ENCODE results near the gene C11orf16.
A peak's percentile ranks its signal among the peaks of the same experiment; 100 is the strongest.
"Not testable (repeated sequence)": the region's sequence is repeated elsewhere in the genome, so short reads cannot be mapped to it uniquely, and the experiment has no call there.

Gene C11orf16

DNA sequence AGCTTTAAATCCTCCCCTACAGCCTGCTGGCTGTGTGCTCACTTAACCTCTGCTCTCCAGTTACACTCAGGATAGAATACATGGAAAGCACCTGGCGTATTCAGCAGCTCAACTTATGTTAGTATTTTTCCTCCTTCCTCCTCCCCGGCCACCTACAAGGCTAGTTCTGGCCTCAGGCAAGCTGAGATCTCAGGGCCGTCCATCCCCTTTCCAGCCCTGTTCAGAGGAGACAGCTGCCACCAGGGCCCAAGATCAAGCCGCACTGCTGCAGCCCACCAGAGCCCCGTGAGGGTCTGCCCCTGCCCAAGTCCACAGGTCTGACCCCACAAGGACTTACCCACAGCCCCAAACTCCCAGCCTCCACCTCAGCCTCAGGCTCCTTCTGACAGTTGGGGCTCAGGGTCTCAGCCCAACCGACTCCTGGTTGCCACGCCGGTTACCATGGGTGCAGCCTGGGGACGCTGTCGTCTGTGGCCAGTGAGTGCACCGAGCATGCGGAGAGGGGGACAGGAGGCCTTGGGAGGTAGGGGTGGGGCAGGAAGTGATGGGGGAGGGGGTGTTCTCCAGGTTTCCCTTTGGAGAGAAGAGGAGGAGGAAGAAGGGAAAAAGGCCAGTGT, at the start of gene C11orf16:
C11orf16 (minus strand) TSS at position 384 of the 617 bp plus-strand sequence. CDS start 639 bp downstream, outside the sequence.
- no peak for DNase-seq

DNA sequence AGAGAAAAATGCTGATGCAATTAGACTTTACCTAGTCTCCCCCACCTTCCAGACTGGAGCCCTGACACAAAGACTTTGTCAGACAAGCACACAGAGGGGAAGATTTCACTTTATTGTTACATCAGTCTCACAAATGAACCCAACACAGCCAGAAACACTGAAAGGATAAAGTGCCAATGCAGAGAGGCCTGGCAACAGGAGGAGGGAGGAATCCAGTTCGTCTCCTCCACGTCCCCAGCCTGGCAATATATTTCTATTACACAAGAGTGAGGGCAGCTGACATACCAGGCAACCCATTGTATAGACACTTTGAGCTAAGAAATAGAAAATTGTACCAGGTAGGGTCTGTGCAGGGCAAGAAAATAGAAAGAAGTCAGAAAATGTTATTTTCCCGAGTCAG, 47.7 kb upstream of the C11orf16 start:
- no peak for DNase-seq

DNA sequence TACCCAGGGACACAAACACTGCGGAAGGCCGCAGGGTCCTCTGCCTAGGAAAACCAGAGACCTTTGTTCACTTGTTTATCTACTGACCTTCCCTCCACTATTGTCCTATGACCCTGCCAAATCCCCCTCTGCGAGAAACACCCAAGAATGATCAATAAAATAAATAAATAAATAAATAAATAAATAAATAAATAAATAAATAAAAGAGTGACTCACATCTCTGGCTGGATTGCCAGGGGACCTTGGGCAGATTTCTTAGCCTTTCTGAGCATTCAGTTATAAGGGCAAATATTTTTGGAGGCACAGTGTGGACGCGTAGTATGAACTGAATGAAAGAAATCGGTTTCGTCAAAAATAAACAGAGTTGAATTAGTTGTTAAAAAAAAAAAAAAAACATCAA, 46.6 kb upstream of the C11orf16 start:
- not testable (repeated sequence) for DNase-seq

DNA sequence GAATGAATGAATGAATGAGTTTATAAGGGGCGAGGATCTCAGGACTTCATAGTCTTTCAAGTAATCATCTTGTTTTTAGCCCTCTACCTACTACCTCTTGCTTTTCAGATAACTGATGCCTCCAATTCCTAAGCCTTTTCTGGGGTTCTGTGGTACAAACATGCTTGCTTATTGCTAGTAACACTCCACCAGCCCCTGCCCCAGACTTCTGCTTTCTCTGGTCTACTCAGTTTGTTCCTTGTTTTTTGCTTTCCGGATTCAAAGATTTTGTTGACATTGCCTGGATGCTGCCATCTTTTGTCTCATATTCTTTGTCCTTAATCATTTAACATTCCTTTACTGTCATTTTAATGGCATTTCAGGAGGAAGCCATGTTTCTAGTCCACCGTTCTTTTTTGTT, 40.4 kb upstream of the C11orf16 start:
- DNase-seq = no peak

DNA sequence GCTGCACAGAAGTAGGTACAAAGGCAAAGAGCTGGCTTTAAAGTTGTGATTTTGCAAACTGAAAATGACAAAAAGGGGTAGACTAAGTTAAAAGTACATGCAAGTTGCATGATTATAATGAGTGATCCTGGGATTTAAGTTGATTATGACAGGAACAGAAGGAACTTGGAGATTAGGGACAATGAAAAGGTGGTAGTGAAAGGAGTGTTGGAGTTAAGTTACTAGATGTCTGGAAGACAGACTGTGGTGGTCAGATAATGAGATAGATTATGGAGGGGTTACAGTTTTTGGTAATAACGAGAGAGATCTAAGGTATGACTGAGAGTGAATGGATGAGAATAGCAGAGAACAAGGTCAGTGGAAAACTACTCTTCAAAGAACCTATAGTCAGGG, 39.2 kb upstream of the C11orf16 start:
- no peak for DNase-seq

DNA sequence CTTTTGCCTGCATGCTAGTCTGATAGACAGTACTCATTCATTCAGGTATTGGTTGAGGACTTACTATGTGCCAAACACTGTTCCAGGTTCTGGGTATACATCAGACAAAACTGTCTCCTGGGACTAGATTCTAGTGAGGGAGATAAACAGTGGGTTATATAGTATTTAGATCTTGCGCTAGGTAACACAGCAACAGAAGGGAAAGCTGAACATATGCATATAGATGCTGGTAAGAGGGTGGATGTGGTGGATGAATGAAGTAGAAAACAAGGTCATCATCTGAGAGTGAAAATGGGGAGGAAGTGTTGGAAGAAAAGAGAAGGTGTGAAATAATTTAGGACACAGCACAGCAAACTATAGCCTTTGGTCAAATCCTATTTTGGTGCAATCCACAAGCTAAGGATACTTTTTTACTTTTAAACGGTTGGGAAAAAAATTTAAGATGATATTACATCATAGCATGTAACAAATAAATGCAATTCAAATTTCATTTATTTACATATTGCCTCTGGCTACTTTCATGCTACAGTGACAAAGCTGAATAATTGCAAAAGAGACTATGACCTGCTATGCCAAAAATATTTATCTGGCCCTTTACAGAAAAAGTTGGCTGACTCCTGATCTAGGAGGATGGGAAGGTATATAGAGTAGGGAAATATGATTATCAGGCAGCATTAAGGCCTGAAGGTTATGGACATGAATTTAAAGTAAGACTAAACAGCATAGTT, 38.6 kb upstream of the C11orf16 start:
- no peak for DNase-seq

- no peak for DNase-seq
Observed at GRCh38 chr11:8967184-8967583, 34.4 kb upstream of the C11orf16 start.

- peak; percentile 74 to 76 for DNase-seq
Observed at GRCh38 chr11:8964324-8965320, 31.9 kb upstream of the C11orf16 start, which contains the start of gene TMEM9B. TSS of gene TMEM9B (minus strand) at chr11:8964442. CDS start at chr11:8964313, 129 bp downstream.

GRCh38 chr11:8963569-8964323, 31.0 kb upstream of the C11orf16 start:
- DNase-seq = peak; percentile 63 to 73

DNA sequence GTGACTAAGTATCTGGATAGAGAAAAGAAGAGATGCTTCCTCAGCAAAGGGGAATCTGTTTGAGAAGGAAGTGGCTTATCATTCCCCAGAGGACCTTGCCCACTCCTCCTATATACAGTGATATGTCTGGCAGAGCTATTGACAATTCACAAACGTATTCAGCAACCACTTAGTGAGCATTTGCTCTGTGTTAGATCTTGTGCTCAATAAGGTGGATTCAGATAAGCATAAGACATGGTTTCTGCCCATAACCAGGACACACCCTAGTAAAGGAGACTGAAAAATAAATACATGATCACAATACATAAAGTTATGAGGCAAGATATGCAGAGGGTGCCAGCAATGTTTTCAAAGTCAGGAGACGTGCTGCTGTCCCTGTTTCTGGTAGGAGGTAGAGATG, 30.1 kb upstream of the C11orf16 start:
- no peak for DNase-seq

GRCh38 chr11:8961401-8961800, 28.7 kb upstream of the C11orf16 start:
- DNase-seq = peak in 1 of 2 experiments; percentile 11

GRCh38 chr11:8959546-8960166, 26.9 kb upstream of the C11orf16 start:
- DNase-seq = peak; percentile 81 to 83

GRCh38 chr11:8956860-8957259, 24.1 kb upstream of the C11orf16 start:
- DNase-seq = no peak

GRCh38 chr11:8948886-8949285, 16.1 kb upstream of the C11orf16 start:
- DNase-seq = no peak

- DNase-seq = no peak
Observed at GRCh38 chr11:8947230-8947943, 14.6 kb upstream of the C11orf16 start.

GRCh38 chr11:8942518-8943066, 9.8 kb upstream of the C11orf16 start, which contains the start of gene ASCL3:
TSS of gene ASCL3 (minus strand) at chr11:8943016. CDS start at chr11:8938161, 4,855 bp downstream.
- DNase-seq = no peak

GRCh38 chr11:8941341-8942103, 8.8 kb upstream of the C11orf16 start:
- DNase-seq = no peak

DNA sequence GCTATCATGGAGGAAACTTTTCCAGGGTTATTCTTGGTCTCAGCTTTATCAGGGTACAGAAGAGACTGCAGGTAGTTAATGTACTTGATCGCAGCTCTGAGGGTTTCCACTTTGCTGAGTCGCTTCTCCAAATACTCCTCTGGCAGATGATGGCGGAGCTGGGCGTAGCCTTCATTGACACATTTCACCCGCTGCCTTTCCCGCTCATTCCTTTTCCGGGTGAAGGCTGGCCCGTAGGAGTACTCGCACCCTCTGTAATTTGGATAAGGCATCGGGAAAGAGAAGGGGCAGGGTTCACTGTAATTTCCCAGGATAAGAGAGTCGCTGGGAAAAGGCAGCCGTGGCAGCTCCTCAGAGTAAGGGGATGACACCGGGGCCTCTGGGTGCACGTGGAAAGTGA, 4.9 kb upstream of the C11orf16 start:
- DNase-seq = no peak

DNA sequence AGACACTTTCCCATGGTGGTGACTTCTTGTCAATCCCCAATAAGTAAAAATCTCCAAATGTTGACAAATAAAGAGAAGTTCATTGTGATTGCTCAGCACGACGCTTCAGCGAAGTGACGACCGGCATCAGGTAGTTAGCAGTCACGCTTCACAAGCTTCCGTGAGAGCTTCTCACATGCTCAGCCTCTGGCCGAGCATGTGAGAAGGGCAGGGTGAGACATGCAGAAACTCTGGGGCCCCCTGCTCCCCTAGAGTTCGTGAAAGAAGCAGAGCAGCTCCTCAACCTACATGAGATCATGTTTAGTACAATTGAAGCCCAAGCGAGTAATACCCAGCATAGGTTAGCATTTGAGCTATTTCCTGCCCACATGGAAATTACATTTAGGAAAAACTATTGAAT, 4.4 kb upstream of the C11orf16 start:
- DNase-seq = no peak

GRCh38 chr11:8935789-8936188, 3.0 kb upstream of the C11orf16 start:
- DNase-seq = not testable (repeated sequence)
